GM12878 (cell line): ENCODE results near the gene THAP6. TPM values are rescaled to one million over a fixed set of nuclear protein-coding genes. Genes with fewer than 3 reads are reported as not detected.
A peak's percentile ranks its signal among the peaks of the same experiment; 100 is the strongest.
"Not testable (repeated sequence)": the region's sequence is repeated elsewhere in the genome, so short reads cannot be mapped to it uniquely, and the experiment has no call there.

Experiments
- ATAC-seq: fragments of 200-7000 bp; cut with Tn5 transposase; 3 replicates; pipeline ENCODE4 v1.9.1; 2020; ENCODE audit warnings: mild to moderate bottlenecking, moderate library complexity
- BruUV-seq: library from RNA; stranded (reverse); fragments of 400-500 nt; replicated peaks from 2 replicates; lab custom pipeline; 2021; lab: Mats Ljungman, UMichigan
- CTCF ChIA-PET: fragments of 300-600 bp; sonication (Branson Sonifier 250); formaldehyde crosslinking; extraction: SDS; loops from one replicate; lab custom pipeline; 2021; ENCODE audit warnings: inconsistent platforms; lab: Yijun Ruan, JAX
- POLR2A ChIA-PET: fragments of 350-600 bp; formaldehyde crosslinking; extraction: SDS; loops from one replicate; lab custom pipeline; 2021; ENCODE audit warnings: inconsistent platforms; lab: Charles Lee
- RAD21 ChIA-PET: fragments of 300-600 bp; sonication (Branson Sonifier 250); formaldehyde crosslinking; loops from one replicate; lab custom pipeline; 2023; ENCODE audit warnings: antibody characterized with exemption; ENCODE audit not compliant: unreplicated experiment; lab: Charles Lee
- SMC1A ChIA-PET: fragments of 300-600 bp; sonication (Branson Sonifier 250); formaldehyde crosslinking; loops from one replicate; lab custom pipeline; 2023; ENCODE audit not compliant: unreplicated experiment, uncharacterized antibody; lab: Charles Lee
- DNase-seq: peaks from one replicate; pipeline ENCODE4 v3.0.0-alpha.2; 2011; ENCODE audit warnings: low read depth, low spot score
- FAIRE-seq: peaks from 3 replicates; lab custom pipeline; 2011; peaks lifted over from hg19 to GRCh38; lab: Jason Lieb, UNC
- H2AFZ ChIP-seq: 2 replicates; pipeline ENCODE4 v1.6.0; 2011; ENCODE audit warnings: low read depth, low read length, control low read depth; ENCODE audit not compliant: control insufficient read depth
- H3K27ac ChIP-seq: 2 replicates; pipeline ENCODE4 v1.5.1; 2011; ENCODE audit warnings: control low read depth; ENCODE audit not compliant: control insufficient read depth, insufficient read depth
- H3K27me3 ChIP-seq, 2 experiments: replicated peaks in 1 of 2; 2 replicates each; pipeline versions ENCODE4 v1.6.0 to v1.6.1; 2011; ENCODE audit warnings: low read length in 1 of 2; ENCODE audit not compliant: control insufficient read depth in 2 of 2, insufficient read depth in 2 of 2
- H3K36me3 ChIP-seq, 2 experiments: 2 replicates each; pipeline ENCODE4 v1.5.1; 2011; ENCODE audit warnings: low read length in 1 of 2; ENCODE audit not compliant: control insufficient read depth in 2 of 2, insufficient read depth in 2 of 2
- H3K4me1 ChIP-seq: 2 replicates; pipeline ENCODE4 v1.6.1; 2011; ENCODE audit warnings: mild to moderate bottlenecking, low read length, moderate library complexity, mixed read lengths; ENCODE audit not compliant: control insufficient read depth, insufficient read depth
- H3K4me2 ChIP-seq: 2 replicates; pipeline ENCODE4 v1.6.0; 2011; ENCODE audit warnings: control low read depth; ENCODE audit not compliant: control insufficient read depth, insufficient read depth
- H3K4me3 ChIP-seq: fragments of 200-600 bp; sonication (generic); 2 replicates; pipeline ENCODE4 v1.5.1; 2016
- H3K79me2 ChIP-seq: 2 replicates; pipeline ENCODE4 v1.6.0; 2011; ENCODE audit warnings: low read length; ENCODE audit not compliant: control insufficient read depth, insufficient read depth
- H3K9ac ChIP-seq: 2 replicates; pipeline ENCODE4 v1.8.0; 2011; ENCODE audit warnings: low read length, control low read depth, mixed read lengths; ENCODE audit not compliant: control insufficient read depth, insufficient read depth
- H3K9me3 ChIP-seq: replicated peaks from 3 replicates; pipeline ENCODE4 v1.5.1; 2011; ENCODE audit warnings: mild to moderate bottlenecking, low read length; ENCODE audit not compliant: control insufficient read depth, insufficient read depth
- H4K20me1 ChIP-seq: 2 replicates; pipeline ENCODE4 v1.6.0; 2011; ENCODE audit not compliant: control insufficient read depth, insufficient read depth
- BMI1 ChIP-seq: fragments of 450-650 bp; IDR thresholded peaks from 2 replicates; pipeline ENCODE4 v1.6.1; 2016; ENCODE audit warnings: mild to moderate bottlenecking, moderate library complexity, borderline replicate concordance
- BRCA1 ChIP-seq: IDR thresholded peaks from 2 replicates; pipeline ENCODE4 v1.6.1; 2011; ENCODE audit warnings: low read depth, low read length, improper control_type of control experiment
- MEF2A ChIP-seq: IDR thresholded peaks from 2 replicates; pipeline ENCODE4 v1.6.1; 2011; ENCODE audit warnings: low read depth, mild to moderate bottlenecking, low read length, moderate library complexity; ENCODE audit not compliant: insufficient read depth
- MTA3 ChIP-seq: IDR thresholded peaks from 2 replicates; pipeline ENCODE4 v1.6.1; 2012; ENCODE audit warnings: low read length, inconsistent platforms, borderline replicate concordance
- NFIC ChIP-seq: IDR thresholded peaks from 2 replicates; pipeline ENCODE4 v1.6.1; 2012; ENCODE audit warnings: low read depth, mild to moderate bottlenecking, inconsistent platforms, low read length, moderate library complexity
- POU2F2 ChIP-seq: IDR thresholded peaks from 3 replicates; pipeline ENCODE4 v1.6.1; 2011; ENCODE audit warnings: low read depth, mild to moderate bottlenecking, low read length, borderline replicate concordance
- ZNF217 ChIP-seq: fragments of 450-650 bp; IDR thresholded peaks from 2 replicates; pipeline ENCODE4 v1.6.1; 2017; ENCODE audit warnings: antibody characterized with exemption, mild to moderate bottlenecking
- WGBS: methylation state at CpG from one replicate; pipeline ENCODE4 v1.1.6; 2016; ENCODE audit warnings: low lambda C conversion rate; ENCODE audit not compliant: insufficient replicate concordance, insufficient coverage; ENCODE audit errors: missing lambda C conversion rate; 5-methylcytosine and 5-hydroxymethylcytosine counted together
- in situ Hi-C: fragments of 300-500 bp; cut with MboI; formaldehyde crosslinking; loops from 9 replicates; pipeline ENCODE4 v1.14.3; 2018; ENCODE audit warnings: mixed read lengths
- intact Hi-C: fragments of 100-400 bp; cut with micrococcal nuclease; formaldehyde crosslinking; loops from one replicate; pipeline ENCODE4 v1.14.2; 2022; ENCODE audit not compliant: unreplicated experiment
- polyA plus RNA-seq, 11 experiments: library from polyadenylated mRNA; depleted of rRNA in 4 of 11; unstranded in 6 of 11; stranded (reverse) in 5 of 11; fragments of >200 nt; fragmentation: Nextera tagmentation in 4 of 11; fragmentation: Illumina TruSeq in 1 of 11; extraction: Ambion mirVana in 4 of 11; extraction: Trizol in 1 of 11; gene quantifications; 1 replicate in 1 of 11; 2 replicates in 10 of 11; pipeline versions ENCODE4 v1.2.1 to v1.2.3, GENCODE V29; 2011 to 2016; ENCODE audit warnings: inconsistent platforms in 2 of 11, missing spikeins in 2 of 11, low read depth in 1 of 11
- total RNA-seq, 4 experiments: library from RNA; depleted of rRNA in 3 of 4; stranded (reverse); fragments of >200 nt in 3 of 4; fragmentation: Illumina TruSeq in 1 of 4; extraction: Trizol in 1 of 4; gene quantifications; 2 replicates each; pipeline versions ENCODE4 v1.2.1 to v1.2.3, GENCODE V29; 2013 to 2021

The THAP6 gene
- total and polyA plus RNA-seq, 10 of the 15 experiments (the other 5 are each of a cell fraction or from before 2014, with no cell fraction given): 8.9 to 21.9 (median 12.8) TPM

DNA sequence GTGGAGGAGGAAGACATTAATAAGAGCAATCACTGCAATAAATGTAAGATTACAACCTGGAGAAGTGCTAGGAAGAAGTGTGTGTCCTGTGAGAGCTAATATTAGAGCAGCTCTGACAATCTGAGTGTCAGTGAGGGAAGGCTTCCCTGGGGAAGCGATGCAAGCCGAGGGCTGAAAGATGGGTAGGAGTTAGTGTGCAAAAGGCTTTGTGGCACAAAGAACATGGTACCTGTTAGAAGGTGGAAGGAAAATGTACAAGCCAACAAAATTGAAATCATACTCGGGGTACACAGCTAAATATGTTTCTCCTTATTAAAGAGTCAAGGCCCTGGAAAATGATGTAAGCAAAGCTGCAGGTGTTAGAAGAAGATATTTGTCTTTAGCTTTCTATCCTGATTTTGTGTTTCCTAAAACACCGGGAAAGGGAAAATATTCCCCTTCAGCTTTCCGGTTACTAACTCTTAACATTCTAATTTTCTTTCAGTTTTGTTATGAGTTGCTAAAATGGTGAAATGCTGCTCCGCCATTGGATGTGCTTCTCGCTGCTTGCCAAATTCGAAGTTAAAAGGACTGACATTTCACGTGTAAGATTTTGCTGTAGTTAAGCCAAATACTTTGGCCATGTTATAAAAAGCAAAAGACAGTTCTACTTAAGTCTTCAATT is 808 bp downstream of the THAP6 start (continued):
- TF ChIP-seq POU2F2 (no peak), MEF2A (0 out of 2 replicates have a peak, but pooled peaks have one; percentile 6)

DNA sequence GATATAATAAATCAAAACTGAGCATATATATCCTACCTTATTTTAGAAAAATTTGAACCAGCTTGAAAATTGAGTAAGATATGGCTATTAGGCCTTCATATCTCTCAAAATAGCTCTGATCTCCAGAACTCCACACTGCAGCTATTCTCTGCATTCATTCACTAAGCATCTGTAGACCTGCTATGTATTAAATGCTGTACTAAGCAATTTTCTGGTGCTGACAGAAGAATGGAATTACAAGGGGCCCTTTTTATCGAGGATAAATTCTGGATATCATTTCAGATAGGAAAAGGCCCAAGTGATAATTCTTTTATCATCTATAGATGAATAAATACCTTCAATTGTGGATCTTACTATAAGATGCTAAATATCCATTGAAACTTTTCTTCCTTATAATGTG is 1.9 kb downstream of the THAP6 start:
- H3K9me3 ChIP-seq: no peaks in the 10 kb centered on the region; the same call in 2 of the 3 replicates
- DNase-seq (no peak), ATAC-seq (no peak)
- H3K9ac ChIP-seq: no peak overlapping the region
- WGBS: 91% methylated on average over 1 of the region's 1 CpG
- TF ChIP-seq NFIC (no peak), ZNF217 (no peak), BRCA1 (no peak), MTA3 (no peak), MEF2A (no peak), BMI1 (no peak)
- TF ChIP-seq, all 136 proteins: peak for 0
- peak overlapping the region; percentile 94 for H3K4me2 ChIP-seq
- H3K79me2 ChIP-seq: peaks cover 42% of the 10 kb centered on the region
- H3K4me3 ChIP-seq: peak overlapping the region; percentile 98; the same call in 1 of the 2 replicates
- intact Hi-C loops: no loop called here
- no peaks in the 10 kb centered on the region for H4K20me1 ChIP-seq
- no peak overlapping the region for H3K27ac ChIP-seq
- no peak overlapping the region for H2AFZ ChIP-seq
- RAD21 ChIA-PET: interaction anchor here (1.2 to 1.3 kb wide), 3 partner anchors 10 to 331 kb away, joined by 3 to 4 read pairs (median 4); no protein-coding TSS in a partner anchor
- POLR2A ChIA-PET: interaction anchor here (1.9 to 2.8 kb wide), 3 partner anchors 10 to 211 kb away, joined by 6 to 11 read pairs (median 7); no protein-coding TSS in a partner anchor
- no peak for FAIRE-seq
- no peaks in the 10 kb centered on the region for H3K4me1 ChIP-seq
- no peaks in the 10 kb centered on the region for H3K27me3 ChIP-seq
- no peaks in the 10 kb centered on the region; a peak in 1 of 4 replicates for H3K36me3 ChIP-seq
- SMC1A ChIA-PET: interaction anchor here (0.9 to 2.0 kb wide), 6 partner anchors 9 to 346 kb away, joined by 3 to 13 read pairs (median 3); no protein-coding TSS in a partner anchor
- in situ Hi-C loops: no loop called here
- CTCF ChIA-PET: interaction anchor here (0.6 to 1.9 kb wide), 5 partner anchors 12 to 186 kb away, joined by 3 to 5 read pairs (median 3); no protein-coding TSS in a partner anchor
- no TSS peak for BruUV-seq

DNA sequence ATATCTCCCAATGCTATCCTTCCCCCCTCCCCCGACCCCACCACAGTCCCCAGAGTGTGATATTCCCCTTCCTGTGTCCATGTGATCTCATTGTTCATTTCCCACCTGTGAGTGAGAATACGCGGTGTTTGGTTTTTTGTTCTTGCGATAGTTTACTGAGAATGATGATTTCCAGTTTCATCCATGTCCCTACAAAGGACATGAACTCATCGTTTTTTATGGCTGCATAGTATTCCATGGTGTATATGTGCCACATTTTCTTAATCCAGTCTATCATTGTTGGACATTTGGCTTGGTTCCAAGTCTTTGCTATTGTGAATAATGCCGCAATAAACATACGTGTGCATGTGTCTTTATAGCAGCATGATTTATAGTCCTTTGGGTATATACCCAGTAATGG is 5.2 kb downstream of the THAP6 start:
- BruUV-seq, H3K27me3 ChIP-seq, in situ Hi-C loops, H3K4me2 ChIP-seq, H3K4me1 ChIP-seq, RAD21 ChIA-PET, ATAC-seq, H3K9me3 ChIP-seq, H3K27ac ChIP-seq, FAIRE-seq, H2AFZ ChIP-seq, SMC1A ChIA-PET, intact Hi-C loops, DNase-seq, H3K36me3 ChIP-seq, H4K20me1 ChIP-seq, POLR2A ChIA-PET, H3K9ac ChIP-seq, H3K4me3 ChIP-seq: not testable (repeated sequence)
- H3K79me2 ChIP-seq: peaks cover 11% of the 10 kb centered on the region
- WGBS: 100% methylated on average over 2 of the region's 7 CpGs
- CTCF ChIA-PET: interaction anchor here (0.6 kb wide), 1 partner anchor 51 kb away, joined by 4 read pairs; no protein-coding TSS in a partner anchor
